GM19328 (cell line): Measurements from ENCODE around the gene SRPX.

ENCODE experiments used
- ATAC-seq: cut with Tn5 transposase; IDR thresholded peaks from one replicate; pipeline ENCODE4 v1.9.1; 2021; ENCODE audit warnings: mild to moderate bottlenecking, moderate library complexity; ENCODE audit not compliant: unreplicated experiment

The SRPX gene

DNA sequence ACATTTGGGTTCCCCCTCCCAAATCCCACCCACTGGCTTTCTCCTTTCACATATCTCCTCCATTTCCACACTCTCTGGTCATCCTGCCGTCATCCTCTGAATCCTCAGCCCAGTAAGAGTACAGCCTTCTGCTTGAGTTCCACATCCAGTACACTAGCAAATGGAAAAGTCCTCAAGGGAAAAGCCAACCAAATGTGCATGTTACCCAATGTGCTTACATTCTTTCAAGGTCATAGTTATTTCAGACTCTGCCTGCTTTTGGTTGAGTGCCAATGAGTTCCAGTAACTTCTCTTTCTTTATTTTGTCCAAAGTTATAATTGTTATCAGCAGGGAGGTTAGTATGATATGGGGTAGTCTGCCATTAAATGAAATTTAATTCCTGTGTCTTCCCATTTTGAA is 78.1 kb downstream of the SRPX start:
- ATAC-seq, result no peak

DNA sequence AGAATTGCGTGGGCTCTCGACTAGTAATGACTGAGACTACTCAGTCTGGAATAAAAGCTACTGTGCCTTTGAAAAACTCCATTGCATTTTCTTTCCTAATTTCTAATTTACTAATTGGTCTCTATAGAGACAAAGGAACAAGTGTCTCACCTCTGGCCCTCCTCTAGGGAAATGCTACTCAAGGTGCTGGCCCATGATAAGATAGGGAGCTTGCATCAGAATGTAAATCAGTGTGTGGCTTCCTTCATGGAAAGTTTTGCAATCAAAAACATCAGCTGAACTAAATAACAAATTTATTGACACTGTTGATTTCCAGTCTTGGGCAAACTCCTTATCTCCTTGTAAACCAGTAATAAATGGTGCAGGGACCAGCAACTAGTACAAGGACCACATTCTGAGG is 81.8 kb downstream of the SRPX start:
- no peak for ATAC-seq

DNA sequence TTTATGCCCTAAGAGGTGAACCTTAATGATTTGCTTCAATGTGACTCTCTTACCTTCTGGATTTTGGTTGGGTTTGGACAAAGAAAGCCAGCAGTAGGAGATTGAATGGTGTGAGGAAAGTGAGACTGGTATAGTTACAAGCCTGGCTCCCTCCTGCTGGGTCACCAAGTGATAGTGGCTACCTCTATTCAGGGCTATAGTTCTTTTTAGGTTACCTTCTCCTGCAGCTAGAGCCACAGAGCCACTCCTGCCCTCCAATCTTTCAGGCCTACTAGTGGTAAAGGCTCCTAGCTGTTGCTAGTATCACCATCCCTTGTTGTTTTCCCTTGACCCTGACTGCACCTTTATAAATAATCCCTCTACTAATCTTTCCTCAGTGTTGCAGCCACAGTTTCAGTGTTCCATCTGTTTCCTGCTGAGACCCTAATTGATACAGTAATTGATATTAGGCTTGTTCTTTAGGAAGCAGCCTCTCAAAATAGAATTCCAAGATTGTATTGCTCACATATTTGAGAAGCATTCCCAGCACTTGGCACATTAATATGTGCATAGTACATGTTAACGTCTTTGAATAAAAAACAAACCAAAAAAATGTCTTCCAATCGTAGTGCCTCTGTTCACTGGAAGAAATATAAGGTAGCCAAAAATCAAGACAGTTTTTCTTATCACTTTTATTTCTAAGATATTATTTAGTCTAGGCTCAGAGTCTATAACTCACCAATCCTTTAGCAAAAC is 82.3 kb downstream of the SRPX start:
- ATAC-seq, result no peak

DNA sequence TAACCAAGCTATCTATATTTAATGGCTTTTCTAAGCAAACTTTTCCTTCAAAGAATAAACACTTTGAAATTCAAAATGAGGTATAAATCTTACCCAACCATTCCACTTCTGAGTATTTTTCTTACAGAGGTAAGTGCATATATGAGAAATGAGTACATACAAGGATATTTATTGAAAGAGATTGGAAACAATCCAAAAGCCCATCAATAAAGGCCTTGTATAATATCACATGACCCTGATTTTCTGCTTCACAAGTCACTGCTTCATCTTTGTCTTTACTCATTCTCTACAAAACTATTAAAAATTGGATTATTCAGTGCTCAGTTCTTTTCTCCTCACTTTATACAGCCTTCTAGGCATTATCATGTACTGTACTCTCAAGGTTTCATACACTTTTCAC is 91.3 kb downstream of the SRPX start:
- no peak for ATAC-seq

DNA sequence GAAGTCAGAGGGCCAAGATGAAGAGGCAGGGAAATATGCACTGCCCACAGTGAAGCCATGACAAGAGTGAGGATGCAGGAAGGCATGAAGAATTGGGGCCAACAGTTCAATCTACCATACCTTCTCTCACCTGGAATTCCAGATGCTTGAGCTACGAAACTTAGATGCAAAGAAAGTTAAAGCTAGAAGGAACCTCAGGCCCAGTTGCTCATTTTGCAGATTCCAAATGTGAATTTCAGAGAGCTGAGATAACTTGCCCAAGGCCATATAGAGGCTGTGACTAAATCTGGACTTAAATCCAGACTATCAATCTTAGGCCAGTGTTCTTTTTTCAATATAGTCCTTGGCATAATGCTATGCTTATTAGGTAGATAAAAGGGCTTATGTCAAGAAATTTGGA is 92.7 kb downstream of the SRPX start:
- no peak for ATAC-seq

DNA sequence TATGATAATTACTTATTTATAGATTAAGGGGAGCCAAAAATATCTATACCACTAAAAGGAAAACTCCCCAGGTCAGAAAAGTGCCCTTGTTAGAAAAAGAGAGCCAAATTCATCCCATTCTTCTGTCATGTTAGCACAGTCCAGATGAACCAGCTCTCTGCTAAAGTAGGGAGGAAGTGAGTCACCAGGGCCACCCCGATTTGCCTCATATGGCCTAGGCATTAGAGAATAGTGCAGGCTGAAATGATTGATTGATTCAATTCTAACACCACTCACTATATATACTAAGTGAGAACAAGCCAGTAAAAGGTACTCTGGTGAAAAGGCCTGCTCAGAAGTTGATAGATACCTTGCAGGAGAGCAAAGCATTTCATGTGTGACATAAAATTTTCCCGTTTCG is 94.5 kb downstream of the SRPX start:
- ATAC-seq, result no peak

DNA sequence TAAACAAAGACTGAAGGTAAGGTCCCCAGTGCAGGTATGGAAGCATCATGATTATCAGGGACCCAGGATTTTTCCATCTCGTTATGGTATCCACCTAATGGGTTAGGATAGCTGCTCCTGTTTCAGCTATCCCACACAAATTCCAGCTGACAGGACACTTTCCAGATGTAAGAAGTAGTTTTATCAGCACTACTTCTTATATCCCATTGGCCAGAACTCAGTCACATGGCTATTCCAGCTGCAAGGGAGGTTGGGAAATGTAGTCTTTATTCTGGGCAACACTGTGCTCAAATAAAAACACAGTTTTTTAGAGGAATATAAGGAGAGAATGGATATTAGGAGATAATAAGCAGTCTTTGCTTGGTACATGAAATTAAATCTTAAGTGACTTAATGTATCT is 96.7 kb downstream of the SRPX start:
- no peak for ATAC-seq

DNA sequence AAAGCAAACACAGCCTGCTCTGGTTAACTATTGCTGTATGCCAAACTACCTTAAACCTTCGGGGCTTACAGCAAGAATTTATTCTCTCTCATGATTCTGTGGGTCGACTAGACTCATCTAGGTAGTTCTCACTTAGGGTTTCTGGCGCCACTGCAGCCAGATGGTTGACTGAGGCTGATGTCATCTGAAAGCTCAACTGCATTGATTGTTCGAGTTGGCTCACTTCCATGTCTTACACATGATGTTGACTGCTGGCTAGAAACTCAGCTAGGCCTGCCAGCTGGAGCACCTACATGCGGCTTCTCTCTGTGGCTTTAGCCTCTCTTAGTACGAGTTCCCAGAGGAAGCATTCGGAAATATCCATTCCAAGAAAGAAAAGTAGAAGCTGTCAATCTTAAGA is 103.2 kb downstream of the SRPX start:
- no peak for ATAC-seq

DNA sequence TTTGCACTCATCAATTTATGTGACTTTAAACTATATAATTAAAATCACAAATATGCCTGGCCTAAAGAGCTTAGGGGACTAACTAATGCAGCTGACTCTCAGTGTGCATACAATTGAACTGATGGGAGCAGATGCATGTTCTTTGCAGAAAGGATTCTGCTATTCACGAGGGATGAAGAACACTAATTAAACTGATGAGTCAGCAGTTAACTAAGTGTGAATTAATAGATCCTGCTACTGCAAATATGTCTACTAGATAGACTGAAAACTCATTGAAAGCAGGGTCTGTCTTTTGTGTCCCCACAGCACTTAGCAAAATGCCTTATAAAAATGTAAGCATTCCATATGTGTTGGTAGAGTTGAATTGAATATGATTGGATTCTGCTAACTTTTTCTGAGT is 104.0 kb downstream of the SRPX start:
- no peak for ATAC-seq

DNA sequence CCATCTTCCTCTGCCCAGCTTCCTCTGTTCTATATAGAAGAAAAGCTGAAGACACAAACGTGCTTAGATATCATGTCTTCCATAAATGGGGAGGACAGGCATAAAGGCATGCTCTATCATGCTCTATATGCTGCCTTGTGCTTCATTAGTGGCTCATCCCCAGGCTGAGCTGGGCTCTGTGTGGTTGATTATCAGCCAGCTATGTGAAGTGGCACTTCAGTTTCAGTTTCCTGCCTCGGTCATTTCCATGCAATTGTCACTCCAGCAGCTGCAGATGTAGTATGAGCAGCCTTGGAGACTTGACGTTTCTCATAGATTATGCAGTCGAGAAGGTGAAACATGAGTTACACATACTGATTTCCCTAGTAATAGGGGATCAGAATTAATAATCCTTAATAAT is 108.1 kb downstream of the SRPX start:
- ATAC-seq, result no peak

DNA sequence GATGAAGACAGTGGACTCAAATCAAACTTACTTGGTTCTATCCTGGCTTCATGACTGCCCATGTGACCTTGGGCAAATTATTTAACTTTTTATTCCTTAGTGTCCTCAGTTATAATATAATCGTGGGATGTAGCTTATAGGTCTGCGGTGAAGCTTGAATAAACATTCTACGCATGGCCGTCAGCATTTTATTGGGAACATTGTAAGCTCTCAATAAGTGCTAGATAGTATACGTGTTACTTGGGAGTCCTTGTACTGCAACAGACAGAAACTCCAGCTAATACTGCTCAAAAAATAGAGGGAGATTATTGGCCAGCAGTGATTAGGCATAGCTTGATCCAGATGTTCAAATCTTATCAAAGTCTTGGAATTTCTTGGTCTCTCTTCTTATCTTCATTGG is 109.5 kb downstream of the SRPX start:
- no peak for ATAC-seq

DNA sequence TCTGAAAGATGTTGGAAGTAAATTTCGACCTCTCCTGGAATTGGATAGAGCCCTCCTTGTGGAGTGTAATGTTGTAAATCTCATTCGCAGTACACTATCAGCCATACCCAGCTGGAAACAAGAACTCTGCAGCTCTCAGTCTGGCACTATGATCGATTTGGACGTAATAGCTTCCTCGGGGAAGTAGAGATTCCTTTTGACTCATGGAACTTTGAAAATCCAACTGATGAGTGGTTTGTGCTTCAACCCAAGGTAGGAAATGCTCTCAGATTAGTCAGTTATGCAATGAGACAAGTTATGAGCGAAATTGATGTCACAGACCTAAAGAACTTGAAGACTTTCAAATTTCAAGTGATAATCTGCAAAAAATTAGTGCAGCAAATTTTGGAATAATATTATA is 110.4 kb downstream of the SRPX start:
- ATAC-seq, result no peak

DNA sequence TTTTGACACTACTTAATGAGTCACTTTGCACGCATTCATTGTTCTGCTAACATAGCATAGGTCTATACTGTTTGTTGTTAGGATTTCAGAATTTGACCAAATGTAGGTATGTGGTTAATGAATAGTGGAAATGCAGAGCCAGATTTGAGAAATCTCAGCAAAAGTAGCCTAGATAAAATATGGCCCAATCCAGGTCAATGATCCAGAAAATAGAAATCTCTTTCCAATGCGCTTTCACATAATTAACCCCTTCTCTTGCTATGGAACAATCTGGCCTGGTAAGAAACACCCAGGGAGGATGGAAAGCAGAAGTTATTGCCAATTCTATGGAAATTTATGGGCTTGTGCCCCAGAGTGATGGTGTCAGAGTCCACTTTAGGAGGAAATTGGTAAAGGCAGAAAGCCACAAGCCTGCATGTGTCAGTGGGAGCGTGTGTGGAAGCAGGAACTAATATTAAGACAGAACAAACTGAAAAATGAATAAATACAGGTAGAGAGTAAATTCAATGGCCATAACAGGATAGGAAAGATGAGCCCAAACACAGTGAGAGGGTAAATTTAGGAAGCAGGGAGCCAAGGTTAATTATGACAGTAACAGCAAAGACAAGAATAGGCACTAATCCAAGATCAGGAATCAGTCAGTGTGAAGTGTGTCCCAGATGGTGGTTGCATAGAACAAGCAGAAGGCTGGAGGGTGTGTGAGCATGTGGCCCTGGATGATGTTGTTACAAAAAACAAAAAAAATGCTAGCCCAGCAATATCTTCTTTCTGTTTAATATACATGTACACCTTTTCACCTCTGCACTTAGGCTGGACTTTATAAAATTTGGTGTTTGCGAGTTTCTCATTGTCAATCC is 111.4 kb downstream of the SRPX start:
- no peak for ATAC-seq

DNA sequence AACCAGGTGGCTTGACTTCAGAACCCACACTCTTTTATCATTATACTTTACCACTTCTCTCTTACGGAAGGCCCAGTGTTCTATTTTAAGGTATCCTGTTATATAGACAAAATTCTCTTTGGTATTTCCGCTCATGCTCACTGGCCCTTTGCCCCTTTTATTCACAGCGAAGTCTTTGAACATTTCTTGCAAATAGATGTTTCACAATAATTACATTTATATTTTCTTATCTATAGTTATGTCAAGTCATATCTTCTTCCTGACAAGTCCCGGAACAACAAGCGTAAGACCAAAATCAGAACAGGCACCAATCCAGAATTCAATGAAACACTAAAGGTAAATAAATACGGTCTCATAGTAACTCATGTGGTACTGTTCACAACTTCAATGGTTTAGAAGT is 112.3 kb downstream of the SRPX start:
- no peak for ATAC-seq

DNA sequence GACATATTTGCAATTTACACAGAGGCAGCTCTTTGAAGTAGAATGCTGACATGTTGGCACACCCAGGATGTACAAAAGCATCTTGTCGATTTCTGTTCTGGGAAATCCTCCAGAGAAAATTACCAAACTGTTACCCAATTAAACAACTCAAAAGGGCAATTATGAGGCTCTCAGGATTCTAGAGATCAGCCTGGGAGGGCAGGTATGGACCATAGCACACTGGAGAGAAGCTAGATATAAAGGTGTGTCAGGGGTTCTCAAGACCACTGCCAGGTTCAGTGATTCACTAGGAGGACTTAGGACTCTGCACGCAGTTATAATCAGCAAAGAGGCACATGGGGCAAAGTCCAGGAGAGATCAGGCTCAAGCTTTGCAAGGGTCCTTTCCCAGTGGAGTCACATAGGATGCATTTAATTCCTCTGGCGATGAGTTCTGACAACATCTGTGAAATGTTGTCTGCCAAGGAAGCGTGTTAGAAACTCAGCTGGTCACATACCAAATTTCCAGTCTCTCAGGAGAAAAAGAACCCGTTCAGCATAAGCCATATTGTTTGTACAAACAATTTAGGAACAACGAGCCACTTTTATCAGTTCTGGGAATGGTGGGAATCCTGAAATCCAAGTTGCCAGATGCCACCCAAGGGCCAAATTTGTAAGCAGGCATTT is 113.5 kb downstream of the SRPX start:
- ATAC-seq, result no peak

DNA sequence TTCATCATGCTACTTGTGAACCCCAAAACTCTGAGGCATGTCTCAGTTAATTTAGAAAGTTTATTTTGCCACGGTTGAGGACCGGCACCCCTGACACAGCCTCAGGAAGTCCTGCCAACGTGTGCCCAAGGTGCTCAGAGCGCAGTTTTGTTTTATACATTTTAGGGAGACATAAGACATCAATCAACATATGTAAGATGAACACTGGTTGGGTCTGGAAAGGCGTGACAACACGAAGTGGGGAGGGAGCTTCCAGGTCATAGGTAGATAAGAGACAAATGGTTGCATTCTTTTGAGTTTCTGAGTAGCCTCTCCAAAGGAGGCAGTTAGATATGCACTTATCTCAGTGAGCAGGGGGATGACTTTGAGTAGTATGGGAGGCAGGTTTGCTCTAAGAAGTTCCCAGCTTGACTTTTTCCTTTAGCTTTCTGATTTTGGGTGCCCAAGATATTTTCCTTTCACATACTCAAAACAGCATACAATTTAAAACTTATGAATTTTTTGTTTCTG is 115.4 kb downstream of the SRPX start:
- ATAC-seq, result no peak

DNA sequence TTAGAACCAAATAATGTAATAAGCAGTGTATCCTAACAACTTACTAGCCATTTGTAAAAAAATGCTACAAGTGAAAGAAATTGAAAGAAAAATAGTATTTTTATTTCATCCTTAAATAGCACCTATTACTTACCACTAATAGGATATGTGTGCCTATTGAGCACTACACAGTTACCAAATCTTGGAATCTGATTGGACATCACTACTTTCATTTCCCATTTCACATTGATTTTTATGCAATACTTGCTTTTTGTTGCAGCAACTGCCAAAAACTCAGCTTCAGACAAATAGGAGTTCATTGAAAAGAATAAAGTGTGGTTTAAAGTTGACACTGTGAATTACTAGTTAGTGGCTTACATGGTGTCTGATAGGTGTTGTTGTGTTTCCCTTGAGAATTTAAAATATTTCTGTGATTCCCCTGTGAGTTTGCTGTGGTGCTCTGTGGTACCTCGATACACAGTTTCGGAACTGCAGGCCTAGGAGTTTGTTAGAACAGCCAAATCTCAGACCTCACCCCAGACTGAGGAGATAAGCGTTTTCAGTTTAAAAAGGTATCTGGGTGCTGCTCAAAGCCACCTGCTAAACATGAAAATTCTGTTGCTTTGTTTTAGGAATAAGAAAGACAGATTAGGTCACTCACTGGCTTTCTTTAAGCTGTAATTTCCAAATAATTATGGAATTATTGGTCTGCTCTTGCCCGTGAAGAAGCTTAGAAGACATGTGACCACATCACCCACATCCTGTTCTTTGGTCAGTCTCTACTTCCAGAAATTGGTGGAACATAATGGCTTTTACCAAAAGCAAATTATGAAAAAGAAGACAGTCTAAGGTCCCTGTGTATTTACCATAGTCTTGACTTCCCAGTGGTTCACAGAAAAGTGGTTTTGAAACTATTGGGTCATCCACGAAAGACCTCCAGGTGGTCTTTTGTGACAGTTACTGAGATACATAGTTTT is 116.5 kb downstream of the SRPX start:
- ATAC-seq, result peak; percentile 59

DNA sequence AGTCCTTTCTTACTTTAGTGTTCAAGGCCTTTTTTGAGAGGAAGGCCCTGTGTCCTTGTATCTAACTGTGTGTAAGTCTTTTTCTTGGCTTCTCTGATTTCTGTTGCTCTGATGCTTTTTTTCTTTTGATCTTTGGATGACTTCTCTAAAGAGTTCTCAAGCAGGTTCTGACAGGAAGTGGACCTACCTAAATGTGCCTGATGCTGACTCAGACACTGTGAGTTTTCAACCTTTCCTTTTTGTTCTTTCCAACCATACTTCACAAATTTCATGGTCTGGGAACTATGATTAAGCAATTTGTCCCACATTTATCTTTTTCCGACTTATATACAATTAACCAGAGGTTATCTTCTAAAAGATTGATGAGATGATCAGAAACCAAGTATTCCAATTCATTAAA is 117.8 kb downstream of the SRPX start:
- no peak for ATAC-seq

DNA sequence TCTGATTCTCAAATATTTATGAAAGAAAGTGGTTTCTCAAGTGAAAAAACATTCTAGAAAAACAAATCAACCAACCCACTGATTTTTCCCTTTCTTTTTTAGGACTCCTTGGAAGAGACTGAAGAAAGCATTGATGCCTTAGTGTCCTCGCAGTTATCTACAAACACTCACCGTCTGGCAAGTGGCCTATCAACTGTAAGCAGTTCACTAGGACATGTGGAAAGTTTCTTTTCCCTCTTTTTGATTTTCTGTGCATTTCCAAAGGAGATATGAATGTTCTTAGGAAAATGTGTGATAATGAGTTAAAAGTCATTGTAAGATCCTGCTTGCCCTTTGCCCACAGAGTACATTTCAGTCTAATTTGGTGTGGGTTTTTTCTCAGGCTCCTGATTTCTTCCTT is 118.4 kb downstream of the SRPX start:
- ATAC-seq, result no peak

DNA sequence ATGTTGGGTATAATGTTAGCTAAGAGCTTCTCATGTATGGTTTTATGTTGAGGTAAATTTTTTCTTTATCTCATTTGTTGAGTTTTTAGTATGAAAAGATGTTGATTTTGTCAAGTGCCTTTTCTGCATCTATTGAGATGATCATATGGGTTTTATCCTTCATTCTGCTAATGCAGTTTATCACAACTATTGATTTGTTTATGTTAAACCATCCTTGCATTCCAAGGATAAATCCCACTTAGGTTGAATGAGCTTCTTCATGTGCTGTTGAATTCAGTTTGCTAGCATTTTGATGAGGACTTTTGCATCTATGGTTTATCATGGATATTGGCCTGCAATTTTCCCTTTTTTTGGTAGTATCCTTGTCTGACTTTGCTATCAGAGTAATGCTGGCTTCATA is 121.0 kb downstream of the SRPX start:
- ATAC-seq, result no peak
